Neural cell (in vitro differentiated cells): ENCODE measurements around the gene NFKBIL1.

Source experiments
- CTCF ChIP-seq: fragments of 450-650 bp; IDR thresholded peaks from 2 replicates; pipeline ENCODE4 v1.5.1; 2014; ENCODE audit warnings: antibody characterized with exemption, mild to moderate bottlenecking, moderate library complexity; ENCODE audit not compliant: poor library complexity, severe bottlenecking
- EZH2 ChIP-seq: fragments of 200-600, 300-800 bp; shearing (Covaris generic), sonication (generic); IDR thresholded peaks from 2 replicates; pipeline ENCODE4 v1.6.1; 2014; ENCODE audit warnings: antibody characterized with exemption, low read length, borderline replicate concordance, mild to moderate bottlenecking; ENCODE audit not compliant: insufficient read depth, poor library complexity, severe bottlenecking
- MXI1 ChIP-seq: fragments of 450-650 bp; conservative IDR thresholded peaks from 2 replicates; pipeline ENCODE4 v1.6.1; 2014; ENCODE audit warnings: antibody characterized with exemption, mild to moderate bottlenecking; ENCODE audit not compliant: poor library complexity, severe bottlenecking
- POLR2AphosphoS5 ChIP-seq: IDR thresholded peaks from 2 replicates; pipeline ENCODE4 v1.6.1; 2012
- RAD21 ChIP-seq: fragments of 450-650 bp; conservative IDR thresholded peaks from 2 replicates; pipeline ENCODE4 v1.6.1; 2014; ENCODE audit warnings: antibody characterized with exemption, mild to moderate bottlenecking, moderate library complexity
- REST ChIP-seq: IDR thresholded peaks from 2 replicates; pipeline ENCODE4 v1.6.1; 2012; ENCODE audit warnings: borderline replicate concordance
- TAF1 ChIP-seq: IDR thresholded peaks from 2 replicates; pipeline ENCODE4 v1.6.1; 2012; ENCODE audit warnings: low read depth

- no peak for TF ChIP-seq EZH2
- no peak for TF ChIP-seq POLR2AphosphoS5
- peak; percentile 35 for TF ChIP-seq CTCF
- no peak for TF ChIP-seq TAF1
- no peak for TF ChIP-seq MXI1
- TF ChIP-seq RAD21: no peak
- TF ChIP-seq REST: no peak
Observed at GRCh38 chr6:31597006-31597405, 49.6 kb downstream of the NFKBIL1 start.
